Right lobe of liver (tissue), 6 donors: ENCODE results near the gene R3HDM4. TPM values are rescaled to one million over a fixed set of nuclear protein-coding genes. Genes with fewer than 3 reads are reported as not detected.

ENCODE experiments used
- ATAC-seq, 4 donors: fragments of 200-7000 bp; cut with Tn5 transposase; one replicate each; pipeline ENCODE4 v1.9.1; 2020; ENCODE audit warnings: mild to moderate bottlenecking in 4 of 4, moderate library complexity in 4 of 4
- DNase-seq, 3 donors: peaks; one replicate each; pipeline ENCODE4 v3.0.0-alpha.2; 2020
- H3K27ac ChIP-seq, 3 donors: fragments of 200-600 bp; one replicate each; pipeline ENCODE4 v1.8.0; 2022
- H3K27me3 ChIP-seq, 2 donors: fragments of 200-600 bp; one replicate each; pipeline ENCODE4 v1.8.0; 2022
- H3K36me3 ChIP-seq, 4 donors: fragments of 200-600 bp; sonication (generic) in 1 of 4; one replicate each; pipeline versions ENCODE4 v1.5.1 to v1.8.0; 2017 to 2022; ENCODE audit warnings: control low read depth in 1 of 4
- H3K4me1 ChIP-seq, 4 donors: fragments of 200-600 bp; sonication (generic) in 1 of 4; one replicate each; pipeline versions ENCODE4 v1.5.1 to v1.8.0; 2017 to 2022; ENCODE audit warnings: control low read depth in 1 of 4
- H3K4me3 ChIP-seq, 3 donors: fragments of 200-600 bp; one replicate each; pipeline ENCODE4 v1.8.0; 2022
- H3K9me3 ChIP-seq, 4 donors: fragments of 200-600 bp; sonication (generic) in 1 of 4; one replicate each; pipeline versions ENCODE4 v1.5.1 to v1.8.0; 2017 to 2022; ENCODE audit warnings: control low read depth in 1 of 4
- CTCF ChIP-seq, 4 donors: fragments of 200-600 bp in 3 of 4; fragments of 450-650 bp in 1 of 4; IDR thresholded peaks; one replicate each; pipeline versions ENCODE4 v1.5.1 to v1.8.0; 2016 to 2022; ENCODE audit warnings: antibody characterized with exemption in 4 of 4, mild to moderate bottlenecking in 2 of 4
- POLR2A ChIP-seq: fragments of 450-650 bp; IDR thresholded peaks from one replicate; pipeline ENCODE4 v1.6.1; 2017; ENCODE audit warnings: antibody characterized with exemption, mild to moderate bottlenecking
- WGBS: methylation state at CpG from one replicate; pipeline ENCODE4 v1.1.6; 2018; ENCODE audit warnings: low coverage, low lambda C conversion rate; ENCODE audit not compliant: insufficient coverage; ENCODE audit errors: missing lambda C conversion rate; 5-methylcytosine and 5-hydroxymethylcytosine counted together
- intact Hi-C, 2 donors: fragments of 100-400 bp; cut with DNase I; formaldehyde crosslinking; loops; one replicate each; pipeline versions ENCODE4 v1.11.2 to v1.14.1; 2022
- total RNA-seq, 6 experiments: library from RNA; depleted of rRNA in 2 of 6; stranded (reverse); fragments of >200 nt in 2 of 6; fragmentation: NEBNext Ultra II Directional in 3 of 6; extraction: Animal tissue kit (Norgen Biotek cat#: 25700) in 3 of 6; gene quantifications; one replicate each; pipeline versions ENCODE4 v1.1.0 to v1.2.4, GENCODE V29; 2016 to 2023
- donor health status: DM: no; HTN: yes; CAD: no.
- donor health status: DM: no; HTN: no; CAD: no.
- donor health status: DM: no; HTN: no; CAD: no.
- donor health status: DM: no; HTN: yes; CAD: no.
- donor health status: DM: no; HTN: yes; CAD: no.

Gene R3HDM4
- total RNA-seq, 6 experiments from 2014 or later: 14.5 to 28.2 (median 20.5) TPM

- Histone ChIP-seq H3K27me3 (no peaks in the 10 kb centered on the region), H3K9me3 (no peaks in the 10 kb centered on the region), H3K4me3 (no peak overlapping the region), H3K4me1 (no peaks in the 10 kb centered on the region), H3K27ac (no peak overlapping the region), H3K36me3 (peaks cover 0 to 9% (median 2%) of the 10 kb centered on the region in 4 donors)
- ATAC-seq (no peak), DNase-seq (no peak)
- intact Hi-C loops: no loop called here
- TF ChIP-seq POLR2A (no peak), CTCF (IDR thresholded peaks at IDR 0.05) (no peak)
- WGBS: 95% methylated on average over 7 of the region's 26 CpGs
Measured at GRCh38 chr19:889662-890295, 23.2 kb downstream of the R3HDM4 start.

- intact Hi-C loops: no loop called here
Measured at GRCh38 chr19:888581-889385, 24.2 kb downstream of the R3HDM4 start.

GRCh38 chr19:887599-887998 is 25.4 kb downstream of the R3HDM4 start:
- 93% methylated on average over 5 of the region's 10 CpGs for WGBS
- ATAC-seq (no peak), DNase-seq (no peak)
- Histone ChIP-seq H3K36me3 (peaks cover 0 to 13% (median 2%) of the 10 kb centered on the region in 4 donors), H3K27me3 (no peaks in the 10 kb centered on the region), H3K27ac (no peak overlapping the region), H3K4me3 (no peak overlapping the region), H3K4me1 (no peaks in the 10 kb centered on the region), H3K9me3 (no peaks in the 10 kb centered on the region)
- TF ChIP-seq POLR2A (no peak), CTCF (IDR thresholded peaks at IDR 0.05) (no peak)
- intact Hi-C loops: no loop called here

More at GRCh38 chr19:888581-889385, 24.2 kb downstream of the R3HDM4 start:
- H3K27ac ChIP-seq: no peak overlapping the region
- no peaks in the 10 kb centered on the region for H3K27me3 ChIP-seq
- no peak for ATAC-seq
- no peak for TF ChIP-seq CTCF (IDR thresholded peaks at IDR 0.05)
- no peak for TF ChIP-seq POLR2A
- WGBS: 94% methylated on average over 3 of the region's 30 CpGs
- DNase-seq: no peak
- H3K4me3 ChIP-seq: no peak overlapping the region
- H3K9me3 ChIP-seq: no peaks in the 10 kb centered on the region
- no peaks in the 10 kb centered on the region for H3K4me1 ChIP-seq
- H3K36me3 ChIP-seq: peaks cover 0 to 13% (median 2%) of the 10 kb centered on the region in 4 donors

- Histone ChIP-seq H3K9me3 (no peaks in the 10 kb centered on the region), H3K27me3 (no peaks in the 10 kb centered on the region), H3K27ac (no peak overlapping the region), H3K36me3 (peaks cover 0 to 13% (median 2%) of the 10 kb centered on the region in 4 donors), H3K4me1 (no peaks in the 10 kb centered on the region), H3K4me3 (no peak overlapping the region)
- no peak for TF ChIP-seq CTCF (IDR thresholded peaks at IDR 0.05)
- no peak for TF ChIP-seq POLR2A
- DNase-seq (no peak), ATAC-seq (no peak)
- WGBS: 88% methylated on average over 16 of the region's 16 CpGs
- intact Hi-C loops: no loop called here
Measured at GRCh38 chr19:887072-887471, 25.9 kb downstream of the R3HDM4 start.
